K562 (cell line): ENCODE results near the gene AKR1D1. TPM values are rescaled to one million over a fixed set of nuclear protein-coding genes. Genes with fewer than 3 reads are reported as not detected.

ENCODE experiments used
- ATAC-seq: fragments of 200-7000 bp; cut with Tn5 transposase; 3 replicates; pipeline ENCODE4 v1.9.1; 2020; ENCODE audit warnings: moderate library complexity
- BruUV-seq: library from RNA; stranded (reverse); fragments of 400-500 nt; replicated peaks from 2 replicates; lab custom pipeline; 2021; lab: Mats Ljungman, UMichigan
- CTCF ChIA-PET: fragments of 300-600 bp; formaldehyde crosslinking; extraction: SDS; loops from one replicate; lab custom pipeline; 2021; ENCODE audit warnings: low intra/inter-chr PET ratio; lab: Yijun Ruan, JAX
- POLR2A ChIA-PET: fragments of 300-600, 350-650 bp; sonication (Branson Sonifier 250); formaldehyde crosslinking; extraction: SDS; loops from one replicate; lab custom pipeline; 2021; ENCODE audit warnings: antibody characterized with exemption, inconsistent platforms; lab: Yijun Ruan, JAX
- DNase-seq, 4 experiments: peaks; one replicate each; pipeline versions ENCODE4 v3.0.0 to v3.0.0-alpha.2; 2011 to 2018; ENCODE audit warnings: low spot score in 3 of 4, mixed read lengths in 3 of 4; ENCODE audit errors: extremely low read depth in 1 of 4
- FAIRE-seq: peaks from 2 replicates; lab custom pipeline; 2011; peaks lifted over from hg19 to GRCh38; lab: Jason Lieb, UNC
- H2AFZ ChIP-seq: 2 replicates; pipeline ENCODE4 v1.6.0; 2011; ENCODE audit warnings: low read depth, low read length, control low read depth, inconsistent platforms
- H3K27ac ChIP-seq: fragments of 200-600 bp; 3 replicates; pipeline ENCODE4 v1.8.0; 2011; ENCODE audit warnings: low read depth, mild to moderate bottlenecking, control low read depth, inconsistent platforms, low read length, moderate library complexity, mixed read lengths; ENCODE audit errors: extremely low read depth
- H3K27me3 ChIP-seq, 2 experiments: fragments of 300-600 bp in 1 of 2; 2 replicates in 1 of 2; 3 replicates in 1 of 2; pipeline versions ENCODE4 v1.6.0 to v1.8.0; 2011; ENCODE audit warnings: inconsistent platforms in 2 of 2, low read length in 2 of 2, mild to moderate bottlenecking in 1 of 2, mixed read lengths in 1 of 2, moderate library complexity in 1 of 2; ENCODE audit not compliant: control insufficient read depth in 2 of 2, insufficient read depth in 2 of 2
- H3K36me3 ChIP-seq: fragments of 300-600 bp; 3 replicates; pipeline ENCODE4 v1.8.0; 2011; ENCODE audit warnings: mild to moderate bottlenecking, low read length, inconsistent platforms; ENCODE audit not compliant: control insufficient read depth, insufficient read depth
- H3K4me1 ChIP-seq, 2 experiments: fragments of 200-600 bp in 1 of 2; replicated peaks in 1 of 2; 2 replicates in 1 of 2; 3 replicates in 1 of 2; pipeline versions ENCODE4 v1.5.1 to v1.8.0; 2011; ENCODE audit warnings: inconsistent platforms in 2 of 2, low read length in 2 of 2, mild to moderate bottlenecking in 1 of 2, mixed read lengths in 1 of 2, moderate library complexity in 1 of 2; ENCODE audit not compliant: control insufficient read depth in 2 of 2, insufficient read depth in 2 of 2
- H3K4me2 ChIP-seq: 2 replicates; pipeline ENCODE4 v1.6.1; 2011; ENCODE audit warnings: low read length, control low read depth, inconsistent platforms, mixed read lengths; ENCODE audit not compliant: insufficient read depth
- H3K4me3 ChIP-seq: fragments of 200-600 bp; sonication (generic), shearing (Covaris generic); 2 replicates; pipeline ENCODE4 v1.5.1; 2016; ENCODE audit warnings: control low read depth, inconsistent platforms
- H3K79me2 ChIP-seq: fragments of 200-600 bp; 3 replicates; pipeline ENCODE4 v1.8.0; 2011; ENCODE audit warnings: low read length, inconsistent platforms; ENCODE audit not compliant: control insufficient read depth, insufficient read depth
- H3K9ac ChIP-seq, 2 experiments: 2 replicates each; pipeline versions ENCODE4 v1.6.0 to v1.6.1; 2011; ENCODE audit warnings: low read depth in 2 of 2, low read length in 2 of 2, control low read depth in 1 of 2, inconsistent platforms in 1 of 2, mild to moderate bottlenecking in 1 of 2, mixed read lengths in 1 of 2; ENCODE audit not compliant: insufficient read depth in 1 of 2
- H3K9me1 ChIP-seq: one replicate; pipeline ENCODE4 v1.6.0; 2011; ENCODE audit warnings: inconsistent platforms, mild to moderate bottlenecking, low read length, moderate library complexity; ENCODE audit not compliant: control insufficient read depth, insufficient read depth
- H3K9me3 ChIP-seq: replicated peaks from 2 replicates; pipeline ENCODE4 v1.5.1; 2011; ENCODE audit warnings: low read depth, low read length, inconsistent platforms; ENCODE audit not compliant: control insufficient read depth, insufficient read depth
- H4K20me1 ChIP-seq: replicated peaks from 2 replicates; pipeline ENCODE4 v1.6.1; 2011; ENCODE audit warnings: low read length, inconsistent platforms, mixed read lengths; ENCODE audit not compliant: control insufficient read depth, insufficient read depth
- RBM25 ChIP-seq: fragments of 200-400 bp; formaldehyde crosslinking; IDR thresholded peaks from 2 replicates; pipeline ENCODE4 v1.6.1; 2018; ENCODE audit warnings: low read length, low read depth, moderate library complexity; ENCODE audit not compliant: severe bottlenecking
- ZNF121 ChIP-seq: sonication (generic); formaldehyde crosslinking; conservative IDR thresholded peaks from 2 replicates; pipeline ENCODE4 v1.8.0; 2022; ENCODE audit warnings: missing genetic modification reagents
- ZNF23 ChIP-seq: fragments of 250-450 bp; sonication (Bioruptor Pico); IDR thresholded peaks from 2 replicates; pipeline ENCODE4 v1.4.0; 2020; ENCODE audit warnings: mild to moderate bottlenecking
- WGBS: fragments of 100-300 bp; shearing (Covaris generic); methylation state at CpG from one replicate; pipeline ENCODE4 v1.1.6; 2016; ENCODE audit warnings: low coverage, mixed read lengths; ENCODE audit not compliant: insufficient coverage; ENCODE audit errors: missing lambda C conversion rate; 5-methylcytosine and 5-hydroxymethylcytosine counted together
- in situ Hi-C: fragments of 300-500 bp; cut with MboI; formaldehyde crosslinking; loops from 4 replicates; pipeline ENCODE4 v1.15.0; 2018; ENCODE audit warnings: inconsistent platforms, mixed read lengths
- intact Hi-C: fragments of 100-400 bp; cut with micrococcal nuclease; formaldehyde crosslinking; loops from 2 replicates; pipeline ENCODE4 v1.14.2; 2022
- polyA plus RNA-seq, 8 experiments: library from polyadenylated mRNA; depleted of rRNA in 4 of 8; stranded (reverse) in 5 of 8; unstranded in 3 of 8; fragments of >200 nt; fragmentation: Nextera tagmentation in 2 of 8; fragmentation: Illumina TruSeq in 1 of 8; extraction: Ambion mirVana in 2 of 8; extraction: Trizol in 1 of 8; gene quantifications; 2 replicates each; pipeline versions ENCODE4 v1.2.1 to v1.2.3, GENCODE V29; 2011 to 2014; ENCODE audit warnings: inconsistent platforms in 1 of 8, missing spikeins in 1 of 8
- total RNA-seq, 7 experiments: library from RNA; depleted of rRNA in 6 of 7; stranded (reverse); fragments of >200 nt in 6 of 7; fragmentation: Illumina TruSeq in 2 of 7; extraction: Trizol in 2 of 7; gene quantifications; 2 replicates each; pipeline versions ENCODE4 v1.2.1 to v1.2.3, GENCODE V29; 2011 to 2021; ENCODE audit warnings: low replicate concordance in 1 of 7
- TF ChIP-seq, protein P1 (sequence below): fragments of 250-450 bp; sonication (Bioruptor Pico); IDR thresholded peaks from 2 replicates; pipeline ENCODE4 v1.9.0; 2021; ENCODE audit warnings: mild to moderate bottlenecking, inconsistent platforms
- TF ChIP-seq, protein P2 (sequence below): IDR thresholded peaks from 2 replicates; pipeline ENCODE4 v1.6.1; 2012; ENCODE audit warnings: low read depth, low read length, improper control_type of control experiment, borderline replicate concordance

Gene AKR1D1
- total and polyA plus RNA-seq, 9 of the 15 experiments (the other 6 are each of a cell fraction or from before 2014, with no cell fraction given) = not detected

DNA sequence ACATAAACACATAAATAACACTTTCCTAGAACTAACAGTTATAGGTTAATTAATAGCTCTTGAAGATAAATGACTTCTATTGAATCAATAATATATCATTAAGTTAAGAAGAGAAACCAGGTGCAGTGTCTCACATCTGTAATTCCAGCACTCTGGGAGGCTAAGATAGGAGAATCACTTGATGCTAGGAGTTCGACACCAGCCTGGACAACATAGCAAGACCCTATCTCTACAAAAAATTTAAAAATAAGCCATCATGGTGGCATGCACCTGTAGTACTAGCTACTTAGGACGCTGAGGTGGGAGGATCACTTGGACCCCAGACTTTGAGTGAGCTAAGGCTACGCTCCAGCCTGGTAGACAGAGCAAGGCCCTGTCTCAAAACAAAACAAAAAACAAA is 38.8 kb downstream of the AKR1D1 start:
- H3K9me3 ChIP-seq = no peaks in the 10 kb centered on the region
- H3K27me3 ChIP-seq = peaks cover 12 to 16% of the 10 kb centered on the region in 2 experiments
- POLR2A ChIA-PET = no interaction called here
- H3K4me3 ChIP-seq = no peak overlapping the region
- no peaks in the 10 kb centered on the region; a peak in 1 of 5 replicates for H3K4me1 ChIP-seq
- DNase-seq (no peak), FAIRE-seq (no peak)
- H3K9me1 ChIP-seq = no peaks in the 10 kb centered on the region
- no peak overlapping the region for H3K4me2 ChIP-seq
- no peak overlapping the region for H3K27ac ChIP-seq
- 3% methylated on average over 3 of the region's 3 CpGs for WGBS
- no peaks in the 10 kb centered on the region for H3K36me3 ChIP-seq
- TF ChIP-seq, protein P1, sequence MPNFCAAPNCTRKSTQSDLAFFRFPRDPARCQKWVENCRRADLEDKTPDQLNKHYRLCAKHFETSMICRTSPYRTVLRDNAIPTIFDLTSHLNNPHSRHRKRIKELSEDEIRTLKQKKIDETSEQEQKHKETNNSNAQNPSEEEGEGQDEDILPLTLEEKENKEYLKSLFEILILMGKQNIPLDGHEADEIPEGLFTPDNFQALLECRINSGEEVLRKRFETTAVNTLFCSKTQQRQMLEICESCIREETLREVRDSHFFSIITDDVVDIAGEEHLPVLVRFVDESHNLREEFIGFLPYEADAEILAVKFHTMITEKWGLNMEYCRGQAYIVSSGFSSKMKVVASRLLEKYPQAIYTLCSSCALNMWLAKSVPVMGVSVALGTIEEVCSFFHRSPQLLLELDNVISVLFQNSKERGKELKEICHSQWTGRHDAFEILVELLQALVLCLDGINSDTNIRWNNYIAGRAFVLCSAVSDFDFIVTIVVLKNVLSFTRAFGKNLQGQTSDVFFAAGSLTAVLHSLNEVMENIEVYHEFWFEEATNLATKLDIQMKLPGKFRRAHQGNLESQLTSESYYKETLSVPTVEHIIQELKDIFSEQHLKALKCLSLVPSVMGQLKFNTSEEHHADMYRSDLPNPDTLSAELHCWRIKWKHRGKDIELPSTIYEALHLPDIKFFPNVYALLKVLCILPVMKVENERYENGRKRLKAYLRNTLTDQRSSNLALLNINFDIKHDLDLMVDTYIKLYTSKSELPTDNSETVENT (CRISPR knock-in tag) = no peak
- TF ChIP-seq ZNF23 (no peak), RBM25 (peak; percentile 5), ZNF121 (CRISPR knock-in tag) (peak; percentile 51)
- TF ChIP-seq, protein P2, sequence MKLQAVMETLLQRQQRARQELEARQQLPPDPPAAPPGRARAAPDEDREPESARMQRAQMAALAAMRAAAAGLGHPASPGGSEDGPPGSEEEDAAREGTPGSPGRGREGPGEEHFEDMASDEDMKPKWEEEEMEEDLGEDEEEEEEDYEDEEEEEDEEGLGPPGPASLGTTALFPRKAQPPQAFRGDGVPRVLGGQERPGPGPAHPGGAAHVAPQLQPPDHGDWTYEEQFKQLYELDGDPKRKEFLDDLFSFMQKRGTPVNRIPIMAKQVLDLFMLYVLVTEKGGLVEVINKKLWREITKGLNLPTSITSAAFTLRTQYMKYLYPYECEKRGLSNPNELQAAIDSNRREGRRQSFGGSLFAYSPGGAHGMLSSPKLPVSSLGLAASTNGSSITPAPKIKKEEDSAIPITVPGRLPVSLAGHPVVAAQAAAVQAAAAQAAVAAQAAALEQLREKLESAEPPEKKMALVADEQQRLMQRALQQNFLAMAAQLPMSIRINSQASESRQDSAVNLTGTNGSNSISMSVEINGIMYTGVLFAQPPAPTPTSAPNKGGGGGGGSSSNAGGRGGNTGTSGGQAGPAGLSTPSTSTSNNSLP = no peak
- TF ChIP-seq, all 486 proteins: peak for 2
- no peak overlapping the region for H2AFZ ChIP-seq
- no peaks in the 10 kb centered on the region for H4K20me1 ChIP-seq
- in situ Hi-C loops (no loop called here), intact Hi-C loops (no loop called here)
- no peak for ATAC-seq
- no peak overlapping the region for H3K9ac ChIP-seq
- CTCF ChIA-PET = no interaction called here
- no TSS peak for BruUV-seq
- H3K79me2 ChIP-seq = no peaks in the 10 kb centered on the region
